HepG2 (cell line): Measurements from ENCODE around the gene CDH13. TPM values are rescaled to one million over a fixed set of nuclear protein-coding genes. Genes with fewer than 3 reads are reported as not detected.

Experiments used
- ATAC-seq: fragments of 200-7000 bp; cut with Tn5 transposase; 3 replicates; pipeline ENCODE4 v1.9.1; 2020; ENCODE audit warnings: mild to moderate bottlenecking, moderate library complexity
- BruUV-seq: library from RNA; stranded (reverse); fragments of 400-500 nt; replicated peaks from 2 replicates; lab custom pipeline; 2021; lab: Mats Ljungman, UMichigan
- CTCF ChIA-PET: fragments of 300-600 bp; formaldehyde crosslinking; extraction: SDS; loops from one replicate; lab custom pipeline; 2021; ENCODE audit warnings: low total read pairs, inconsistent platforms, low intra/inter-chr PET ratio; lab: Yijun Ruan, JAX
- POLR2A ChIA-PET: fragments of 350-600 bp; sonication (Branson Sonifier 250); formaldehyde crosslinking; loops from one replicate; lab custom pipeline; 2020; ENCODE audit warnings: antibody characterized with exemption, inconsistent platforms; lab: Yijun Ruan, JAX
- DNase-seq: peaks from one replicate; pipeline ENCODE4 v3.0.0-alpha.2; 2015; ENCODE audit warnings: low spot score
- FAIRE-seq: peaks from 3 replicates; lab custom pipeline; 2011; peaks lifted over from hg19 to GRCh38; lab: Jason Lieb, UNC
- H2AFZ ChIP-seq: one replicate; pipeline ENCODE4 v1.6.1; 2011; ENCODE audit warnings: low read length, inconsistent platforms
- H3K27ac ChIP-seq: fragments of 300-600 bp; 3 replicates; pipeline ENCODE4 v1.8.0; 2011; ENCODE audit warnings: mixed run types, mild to moderate bottlenecking, mixed read lengths, low read length, inconsistent platforms; ENCODE audit not compliant: insufficient read depth; ENCODE audit errors: extremely low read length
- H3K27me3 ChIP-seq, 2 experiments: fragments of 200-600 bp in 1 of 2; 2 replicates in 1 of 2; 3 replicates in 1 of 2; pipeline versions ENCODE4 v1.6.0 to v1.8.0; 2011; ENCODE audit warnings: low read length in 2 of 2, mild to moderate bottlenecking in 2 of 2, moderate library complexity in 2 of 2, inconsistent platforms in 1 of 2; ENCODE audit not compliant: insufficient read depth in 2 of 2, control insufficient read depth in 1 of 2
- H3K36me3 ChIP-seq, 2 experiments: fragments of 200-600 bp in 1 of 2; replicated peaks in 1 of 2; 2 replicates in 1 of 2; 3 replicates in 1 of 2; pipeline versions ENCODE4 v1.5.1 to v1.8.0; 2011; ENCODE audit warnings: low read length in 2 of 2, inconsistent platforms in 1 of 2; ENCODE audit not compliant: insufficient read depth in 2 of 2, control insufficient read depth in 1 of 2
- H3K4me1 ChIP-seq: 2 replicates; pipeline ENCODE4 v1.5.1; 2012; ENCODE audit warnings: low read length, inconsistent platforms; ENCODE audit not compliant: insufficient read depth
- H3K4me2 ChIP-seq: 2 replicates; pipeline ENCODE4 v1.6.0; 2011; ENCODE audit warnings: low read depth, low read length, inconsistent platforms
- H3K4me3 ChIP-seq, 3 experiments: fragments of 200-600 bp in 1 of 3; sonication (generic), shearing (Covaris generic) in 1 of 3; replicated peaks in 1 of 3; 2 replicates each; pipeline ENCODE4 v1.5.1; 2011 to 2016; ENCODE audit warnings: low read length in 3 of 3, inconsistent platforms in 2 of 3, low read depth in 2 of 3, mild to moderate bottlenecking in 2 of 3, control low read depth in 1 of 3, mixed read lengths in 1 of 3; ENCODE audit not compliant: insufficient read depth in 1 of 3
- H3K79me2 ChIP-seq: one replicate; pipeline ENCODE4 v1.6.1; 2011; ENCODE audit warnings: low read length, inconsistent platforms; ENCODE audit not compliant: insufficient read depth
- H3K9ac ChIP-seq: 2 replicates; pipeline ENCODE4 v1.6.0; 2011; ENCODE audit warnings: mild to moderate bottlenecking, low read depth, low read length, inconsistent platforms; ENCODE audit not compliant: insufficient read depth
- H3K9me3 ChIP-seq: 2 replicates; pipeline ENCODE4 v1.5.1; 2012; ENCODE audit warnings: mild to moderate bottlenecking, low read length
- H4K20me1 ChIP-seq: 2 replicates; pipeline ENCODE4 v1.6.0; 2011; ENCODE audit warnings: inconsistent platforms, mild to moderate bottlenecking, low read length, moderate library complexity; ENCODE audit not compliant: insufficient read depth
- DBP ChIP-seq: sonication (generic); formaldehyde crosslinking; IDR thresholded peaks from 2 replicates; pipeline ENCODE4 v1.4.0; 2020; ENCODE audit warnings: missing genetic modification reagents; ENCODE audit errors: not compliant biosample characterization
- NFIC ChIP-seq: IDR thresholded peaks from 2 replicates; pipeline ENCODE4 v1.6.1; 2012; ENCODE audit warnings: mild to moderate bottlenecking, low read length, inconsistent platforms
- PHF21A ChIP-seq: sonication (generic); formaldehyde crosslinking; IDR thresholded peaks from 2 replicates; pipeline ENCODE4 v1.5.0; 2020; ENCODE audit warnings: mild to moderate bottlenecking, missing genetic modification reagents
- POLR2AphosphoS2 ChIP-seq: IDR thresholded peaks from 2 replicates; pipeline ENCODE4 v1.6.1; 2011; ENCODE audit warnings: low read depth, low read length, improper control_type of control experiment
- RAD51 ChIP-seq: fragments of 450-650 bp; IDR thresholded peaks from 2 replicates; pipeline ENCODE4 v1.6.1; 2016; ENCODE audit warnings: borderline replicate concordance
- RBM39 ChIP-seq: fragments of 200-400 bp; formaldehyde crosslinking; IDR thresholded peaks from one replicate; pipeline ENCODE4 v1.6.1; 2018; ENCODE audit warnings: antibody characterized with exemption, mild to moderate bottlenecking, low read depth, low read length; ENCODE audit not compliant: poor library complexity, severe bottlenecking
- RFXANK ChIP-seq: IDR thresholded peaks from 2 replicates; pipeline ENCODE4 v1.6.1; 2016
- SALL2 ChIP-seq: sonication (generic); formaldehyde crosslinking; IDR thresholded peaks from 2 replicates; pipeline ENCODE4 v1.8.1; 2023; ENCODE audit warnings: mild to moderate bottlenecking, missing genetic modification reagents, inconsistent platforms
- SATB2 ChIP-seq: sonication (generic); formaldehyde crosslinking; IDR thresholded peaks from 2 replicates; pipeline ENCODE4 v1.5.0; 2020; ENCODE audit warnings: missing genetic modification reagents
- SRSF4 ChIP-seq: fragments of 200-400 bp; formaldehyde crosslinking; IDR thresholded peaks from one replicate; pipeline ENCODE4 v1.6.1; 2018; ENCODE audit warnings: mild to moderate bottlenecking, low read depth, low read length, moderate library complexity; ENCODE audit not compliant: poor library complexity, severe bottlenecking
- YY1 ChIP-seq: IDR thresholded peaks from 2 replicates; pipeline ENCODE4 v1.6.1; 2011; ENCODE audit warnings: low read length, low read depth, moderate library complexity, mild to moderate bottlenecking; ENCODE audit not compliant: insufficient read depth, insufficient replicate concordance
- ZNF407 ChIP-seq: sonication (generic); formaldehyde crosslinking; IDR thresholded peaks from one replicate; pipeline ENCODE4 v1.5.1; 2020; ENCODE audit warnings: mild to moderate bottlenecking, missing genetic modification reagents; ENCODE audit errors: not compliant biosample characterization
- ZNF597 ChIP-seq: sonication (generic); formaldehyde crosslinking; IDR thresholded peaks from 2 replicates; pipeline ENCODE4 v1.5.0; 2020; ENCODE audit warnings: missing genetic modification reagents
- ZSCAN30 ChIP-seq: sonication (generic); formaldehyde crosslinking; IDR thresholded peaks from 2 replicates; pipeline ENCODE4 v1.5.0; 2020; ENCODE audit warnings: mild to moderate bottlenecking, missing genetic modification reagents
- WGBS: methylation state at CpG from one replicate; pipeline ENCODE4 v1.1.6; 2017; ENCODE audit warnings: low lambda C conversion rate; 5-methylcytosine and 5-hydroxymethylcytosine counted together
- in situ Hi-C: cut with HindIII; loops from 2 replicates; pipeline ENCODE4 v1.10.0; 2017; ENCODE audit warnings: low pct_unique_long_range_greater_than_20kb; ENCODE audit not compliant: extremely low pct_ligation_motif_present
- intact Hi-C: fragments of 100-400 bp; cut with micrococcal nuclease; formaldehyde crosslinking; loops from one replicate; pipeline ENCODE4 v1.10.0; 2022; ENCODE audit not compliant: unreplicated experiment
- polyA plus RNA-seq, 8 experiments: library from polyadenylated mRNA; depleted of rRNA in 3 of 8; stranded (reverse) in 7 of 8; unstranded in 1 of 8; fragments of >200 nt; fragmentation: Illumina TruSeq in 4 of 8; extraction: Trizol in 4 of 8; gene quantifications; 2 replicates each; pipeline versions ENCODE4 v1.2.1 to v1.2.3, GENCODE V29; 2011 to 2016; ENCODE audit warnings: low read depth in 4 of 8, missing spikeins in 1 of 8, mixed read lengths in 1 of 8; ENCODE audit not compliant: insufficient read depth in 1 of 8
- total RNA-seq, 5 experiments: library from RNA; depleted of rRNA; stranded (reverse); fragments of >200 nt; fragmentation: Illumina TruSeq; extraction: Trizol; gene quantifications; 2 replicates each; pipeline ENCODE4 v1.2.3, GENCODE V29; 2016; ENCODE audit warnings: low read depth in 1 of 5

The CDH13 gene
- total and polyA plus RNA-seq, 2 of the 13 experiments (the other 11 are each of a cell fraction or from before 2014, with no cell fraction given), result not detected

- no peak for TF ChIP-seq ZNF407 (CRISPR knock-in tag)
Observed at GRCh38 chr16:83720981-83721380, 1094.2 kb downstream of the CDH13 start (continued).

- no peak overlapping the region for H2AFZ ChIP-seq
- no peaks in the 10 kb centered on the region for H3K4me1 ChIP-seq
- BruUV-seq, result no TSS peak
- intact Hi-C loops (no loop called here), in situ Hi-C loops (no loop called here)
- ChIA-PET CTCF (no interaction called here), POLR2A (no interaction called here)
- no peak overlapping the region for H3K9ac ChIP-seq
- no peak overlapping the region for H3K27ac ChIP-seq
- DNase-seq (no peak), FAIRE-seq (no peak), ATAC-seq (no peak)
- H3K4me3 ChIP-seq, result no peak overlapping the region
- no peaks in the 10 kb centered on the region for H3K79me2 ChIP-seq
- H3K9me3 ChIP-seq, result no peaks in the 10 kb centered on the region
- H4K20me1 ChIP-seq, result no peaks in the 10 kb centered on the region
- no peak overlapping the region for H3K4me2 ChIP-seq
- H3K36me3 ChIP-seq, result no peaks in the 10 kb centered on the region
- peaks cover 0 to 6% of the 10 kb centered on the region in 2 experiments; a peak in 1 of 5 replicates for H3K27me3 ChIP-seq
- 2% methylated on average over 3 of the region's 3 CpGs for WGBS
- TF ChIP-seq YY1 (no peak), SATB2 (CRISPR knock-in tag) (no peak), RBM39 (no peak), POLR2AphosphoS2 (no peak), SALL2 (no peak), ZNF597 (no peak), RAD51 (no peak), PHF21A (CRISPR knock-in tag) (no peak), SRSF4 (no peak), RFXANK (CRISPR knock-in tag) (no peak), DBP (no peak), NFIC (no peak), ZSCAN30 (CRISPR knock-in tag) (no peak)
Observed at GRCh38 chr16:83721676-83722075, 1094.9 kb downstream of the CDH13 start.
